ENCODE data around the gene PPP5C. TPM values are rescaled to one million over a fixed set of nuclear protein-coding genes. Genes with fewer than 3 reads are reported as not detected.

The PPP5C gene
- total and polyA plus RNA-seq, 2 of the 13 experiments (the other 11 are each of a cell fraction or from before 2014, with no cell fraction given), result 41.6 to 67.9 TPM

DNA sequence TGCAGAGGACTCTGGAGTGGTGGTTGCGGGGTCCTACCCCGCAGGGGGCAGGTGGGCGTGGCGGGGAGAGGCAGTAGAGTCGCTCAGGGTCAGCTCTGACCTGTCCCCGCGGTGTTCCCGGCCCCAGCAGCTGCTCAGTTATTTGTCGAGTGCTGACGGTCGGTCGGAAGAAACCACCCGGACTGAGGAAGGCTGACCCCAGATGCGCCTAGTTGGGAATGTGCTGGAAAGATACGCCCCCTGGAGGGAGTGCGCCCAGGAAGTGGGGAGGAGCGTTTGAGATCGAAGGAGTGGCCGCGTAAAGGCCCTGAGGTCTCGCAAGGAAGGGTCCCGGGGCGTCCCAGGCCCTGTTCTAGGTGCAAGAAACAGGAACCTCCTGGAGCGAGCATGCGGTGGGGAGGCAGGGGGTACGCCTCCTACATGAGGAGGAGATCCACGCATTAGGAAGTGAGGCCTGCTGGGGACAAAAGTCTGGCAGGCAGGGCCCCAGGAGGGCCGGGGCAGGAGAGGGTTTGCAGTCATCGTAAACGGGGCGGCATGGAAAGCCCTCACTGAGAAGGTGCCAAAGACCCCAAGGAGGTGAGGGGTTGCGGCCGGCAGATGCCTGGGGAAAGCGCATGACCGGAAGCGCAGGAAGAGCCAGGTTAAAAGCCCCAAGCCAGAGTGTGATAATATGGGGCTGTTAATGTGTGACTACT, 57.3 kb downstream of the PPP5C start (continued):
- TF ChIP-seq, protein P1, sequence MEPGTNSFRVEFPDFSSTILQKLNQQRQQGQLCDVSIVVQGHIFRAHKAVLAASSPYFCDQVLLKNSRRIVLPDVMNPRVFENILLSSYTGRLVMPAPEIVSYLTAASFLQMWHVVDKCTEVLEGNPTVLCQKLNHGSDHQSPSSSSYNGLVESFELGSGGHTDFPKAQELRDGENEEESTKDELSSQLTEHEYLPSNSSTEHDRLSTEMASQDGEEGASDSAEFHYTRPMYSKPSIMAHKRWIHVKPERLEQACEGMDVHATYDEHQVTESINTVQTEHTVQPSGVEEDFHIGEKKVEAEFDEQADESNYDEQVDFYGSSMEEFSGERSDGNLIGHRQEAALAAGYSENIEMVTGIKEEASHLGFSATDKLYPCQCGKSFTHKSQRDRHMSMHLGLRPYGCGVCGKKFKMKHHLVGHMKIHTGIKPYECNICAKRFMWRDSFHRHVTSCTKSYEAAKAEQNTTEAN (CRISPR knock-in tag; conservative IDR thresholded peaks at IDR 0.05), result 0 out of 2 replicates have a peak, but pooled peaks have one; percentile 23
- TF ChIP-seq ARNTL (CRISPR knock-in tag; IDR thresholded peaks at IDR 0.05), result peak; percentile 69; the same call in 1 of the 2 replicates
- no peak; the same call in 1 of the 2 replicates for TF ChIP-seq ZNF546 (CRISPR knock-in tag; conservative IDR thresholded peaks at IDR 0.05)
- TF ChIP-seq ZFP36L2 (CRISPR knock-in tag; IDR thresholded peaks at IDR 0.05), result no peak
- no peak; the same call in 1 of the 2 replicates for TF ChIP-seq ATRX (CRISPR knock-in tag; IDR thresholded peaks at IDR 0.05; ENCODE audit: borderline replicate concordance)
- TF ChIP-seq ZNF615 (CRISPR knock-in tag; IDR thresholded peaks at IDR 0.05; ENCODE audit: borderline replicate concordance), result no peak
- TF ChIP-seq RFXANK (CRISPR knock-in tag; IDR thresholded peaks at IDR 0.05), result no peak
- no peak for TF ChIP-seq TOE1 (CRISPR knock-in tag; IDR thresholded peaks at IDR 0.05)
- TF ChIP-seq, protein P2, sequence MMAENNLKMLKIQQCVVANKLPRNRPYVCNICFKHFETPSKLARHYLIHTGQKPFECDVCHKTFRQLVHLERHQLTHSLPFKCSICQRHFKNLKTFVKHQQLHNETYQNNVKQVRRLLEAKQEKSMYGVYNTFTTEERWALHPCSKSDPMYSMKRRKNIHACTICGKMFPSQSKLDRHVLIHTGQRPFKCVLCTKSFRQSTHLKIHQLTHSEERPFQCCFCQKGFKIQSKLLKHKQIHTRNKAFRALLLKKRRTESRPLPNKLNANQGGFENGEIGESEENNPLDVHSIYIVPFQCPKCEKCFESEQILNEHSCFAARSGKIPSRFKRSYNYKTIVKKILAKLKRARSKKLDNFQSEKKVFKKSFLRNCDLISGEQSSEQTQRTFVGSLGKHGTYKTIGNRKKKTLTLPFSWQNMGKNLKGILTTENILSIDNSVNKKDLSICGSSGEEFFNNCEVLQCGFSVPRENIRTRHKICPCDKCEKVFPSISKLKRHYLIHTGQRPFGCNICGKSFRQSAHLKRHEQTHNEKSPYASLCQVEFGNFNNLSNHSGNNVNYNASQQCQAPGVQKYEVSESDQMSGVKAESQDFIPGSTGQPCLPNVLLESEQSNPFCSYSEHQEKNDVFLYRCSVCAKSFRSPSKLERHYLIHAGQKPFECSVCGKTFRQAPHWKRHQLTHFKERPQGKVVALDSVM (CRISPR knock-in tag; IDR thresholded peaks at IDR 0.05), result no peak
- no peak for TF ChIP-seq BRCA1 (CRISPR knock-in tag; IDR thresholded peaks at IDR 0.05)
- no peak for TF ChIP-seq BHLHE40 (IDR thresholded peaks at IDR 0.05; ENCODE audit: low read length)
- TF ChIP-seq ZNF441 (CRISPR knock-in tag; IDR thresholded peaks at IDR 0.05; ENCODE audit: borderline replicate concordance), result 0 out of 2 replicates have a peak, but pooled peaks have one; percentile 38
- TF ChIP-seq ELF4 (CRISPR knock-in tag; IDR thresholded peaks at IDR 0.05; ENCODE audit: borderline replicate concordance), result peak; percentile 71; the same call in 1 of the 2 replicates
- TF ChIP-seq, protein P3, sequence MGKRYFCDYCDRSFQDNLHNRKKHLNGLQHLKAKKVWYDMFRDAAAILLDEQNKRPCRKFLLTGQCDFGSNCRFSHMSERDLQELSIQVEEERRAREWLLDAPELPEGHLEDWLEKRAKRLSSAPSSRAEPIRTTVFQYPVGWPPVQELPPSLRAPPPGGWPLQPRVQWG (CRISPR knock-in tag; IDR thresholded peaks at IDR 0.05; ENCODE audit: borderline replicate concordance, low read depth), result no peak
- TF ChIP-seq ZNF317 (CRISPR knock-in tag; IDR thresholded peaks at IDR 0.05), result peak; percentile 87
- TF ChIP-seq, protein P4, sequence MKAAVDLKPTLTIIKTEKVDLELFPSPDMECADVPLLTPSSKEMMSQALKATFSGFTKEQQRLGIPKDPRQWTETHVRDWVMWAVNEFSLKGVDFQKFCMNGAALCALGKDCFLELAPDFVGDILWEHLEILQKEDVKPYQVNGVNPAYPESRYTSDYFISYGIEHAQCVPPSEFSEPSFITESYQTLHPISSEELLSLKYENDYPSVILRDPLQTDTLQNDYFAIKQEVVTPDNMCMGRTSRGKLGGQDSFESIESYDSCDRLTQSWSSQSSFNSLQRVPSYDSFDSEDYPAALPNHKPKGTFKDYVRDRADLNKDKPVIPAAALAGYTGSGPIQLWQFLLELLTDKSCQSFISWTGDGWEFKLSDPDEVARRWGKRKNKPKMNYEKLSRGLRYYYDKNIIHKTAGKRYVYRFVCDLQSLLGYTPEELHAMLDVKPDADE (CRISPR knock-in tag; IDR thresholded peaks at IDR 0.05), result no peak
- peak; percentile 69; the same call in 1 of the 2 replicates for TF ChIP-seq ZNF260 (CRISPR knock-in tag; IDR thresholded peaks at IDR 0.05; ENCODE audit: borderline replicate concordance, low read depth)
- TF ChIP-seq NONO (IDR thresholded peaks at IDR 0.05), result no peak
- TF ChIP-seq NONO (CRISPR knock-in tag; conservative IDR thresholded peaks at IDR 0.05), result peak; percentile 34
- peak; percentile 20; the same call in 1 of the 2 replicates for TF ChIP-seq GATAD2A (CRISPR knock-in tag; IDR thresholded peaks at IDR 0.05)
- peak; percentile 52; the same call in 1 of the 2 replicates for TF ChIP-seq POLR2AphosphoS5 (IDR thresholded peaks at IDR 0.05; ENCODE audit: low read depth, low read length)
- no peak for TF ChIP-seq ZIK1 (CRISPR knock-in tag; IDR thresholded peaks at IDR 0.05; ENCODE audit: borderline replicate concordance, low read depth)
- TF ChIP-seq ISL2 (CRISPR knock-in tag; IDR thresholded peaks at IDR 0.05), result peak; percentile 55
- TF ChIP-seq ZNF670 (CRISPR knock-in tag; IDR thresholded peaks at IDR 0.05; ENCODE audit: borderline replicate concordance), result peak; percentile 67; the same call in 1 of the 2 replicates
- no peak; the same call in 1 of the 2 replicates for TF ChIP-seq ESRRA (CRISPR knock-in tag; IDR thresholded peaks at IDR 0.05; ENCODE audit: low read depth)
- 0 out of 2 replicates have a peak, but pooled peaks have one; percentile 13 for TF ChIP-seq RXRA (CRISPR knock-in tag; IDR thresholded peaks at IDR 0.05)
- TF ChIP-seq SIN3B (IDR thresholded peaks at IDR 0.05; ENCODE audit: low read length), result no peak; the same call in 1 of the 2 replicates
- TF ChIP-seq CCAR2 (optimal IDR thresholded peaks at IDR 0.05; ENCODE audit: low read depth, low read length), result no peak
